AG04450 (cell line): ENCODE results near the gene COL20A1. TPM values are rescaled to one million over a fixed set of nuclear protein-coding genes. Genes with fewer than 3 reads are reported as not detected.
"Not testable (repeated sequence)": the region's sequence is repeated elsewhere in the genome, so short reads cannot be mapped to it uniquely, and the experiment has no call there.

Experiments used
- CTCF ChIA-PET: fragments of 300-600, 350-600 bp; formaldehyde crosslinking; extraction: SDS; loops from one replicate; lab custom pipeline; 2022; ENCODE audit warnings: antibody characterized with exemption, inconsistent platforms; lab: Charles Lee
- POLR2A ChIA-PET: fragments of 350-600 bp; formaldehyde crosslinking; extraction: SDS; loops from one replicate; lab custom pipeline; 2021; ENCODE audit warnings: antibody characterized with exemption, inconsistent platforms; lab: Yijun Ruan, JAX
- DNase-seq: peaks from one replicate; pipeline ENCODE4 v3.0.0-alpha.2; 2011; ENCODE audit warnings: low read depth, low spot score
- H3K27ac ChIP-seq: one replicate; pipeline ENCODE4 v1.5.1; 2012; ENCODE audit warnings: low read depth, low read length, control low read depth
- H3K27me3 ChIP-seq: one replicate; pipeline ENCODE4 v1.6.0; 2012; ENCODE audit warnings: low read length; ENCODE audit not compliant: control insufficient read depth, insufficient read depth
- H3K4me3 ChIP-seq: 2 replicates; pipeline ENCODE4 v1.5.1; 2011; ENCODE audit warnings: mild to moderate bottlenecking, low read depth, low read length, control low read depth
- H3K9me3 ChIP-seq: 2 replicates; pipeline ENCODE4 v1.5.1; 2012; ENCODE audit warnings: low read length; ENCODE audit not compliant: control insufficient read depth, insufficient read depth
- CTCF ChIP-seq: IDR thresholded peaks from 2 replicates; pipeline ENCODE4 v1.5.1; 2011; ENCODE audit warnings: low read depth, low read length, control low read depth, inconsistent platforms
- polyA plus RNA-seq: library from polyadenylated mRNA; depleted of rRNA; stranded (reverse); fragments of >200 nt; gene quantifications from 2 replicates; pipeline ENCODE4 v1.2.3, GENCODE V29; 2011

Gene COL20A1
- polyA plus RNA-seq, 1 experiment: not detected

- H3K27me3 ChIP-seq: peaks cover 2% of the 10 kb centered on the region
- ChIA-PET CTCF (interaction anchor here (1.5 kb wide), 1 partner anchor 25 kb away, joined by 6 read pairs; no protein-coding TSS in a partner anchor), POLR2A (no interaction called here)
- DNase-seq: no peak
- TF ChIP-seq CTCF: no peak
- H3K4me3 ChIP-seq: no peak overlapping the region
- H3K9me3 ChIP-seq: peaks cover 44% of the 10 kb centered on the region
- H3K27ac ChIP-seq: no peak overlapping the region
Observed at GRCh38 chr20:63334356-63334755, 41.4 kb downstream of the COL20A1 start.

GRCh38 chr20:63335060-63335459 lies 42.1 kb downstream of the COL20A1 start:
- H3K27me3 ChIP-seq, POLR2A ChIA-PET, CTCF ChIA-PET, DNase-seq, H3K27ac ChIP-seq, H3K4me3 ChIP-seq: not testable (repeated sequence)
- peaks cover 44% of the 10 kb centered on the region for H3K9me3 ChIP-seq

GRCh38 chr20:63335711-63336110 lies 42.7 kb downstream of the COL20A1 start:
- CTCF ChIA-PET: no interaction called here
- POLR2A ChIA-PET: no interaction called here
- no peak for TF ChIP-seq CTCF
- H3K27ac ChIP-seq: no peak overlapping the region
- no peak for DNase-seq
- H3K4me3 ChIP-seq: no peak overlapping the region
- H3K27me3 ChIP-seq: peaks cover 2% of the 10 kb centered on the region
- peaks cover 42% of the 10 kb centered on the region for H3K9me3 ChIP-seq

GRCh38 chr20:63336232-63336752 lies 43.3 kb downstream of the COL20A1 start:
- Histone ChIP-seq H3K27ac (no peak overlapping the region), H3K9me3 (peaks cover 36% of the 10 kb centered on the region), H3K4me3 (no peak overlapping the region), H3K27me3 (peaks cover 2% of the 10 kb centered on the region)
- TF ChIP-seq CTCF: no peak
- ChIA-PET CTCF (no interaction called here), POLR2A (no interaction called here)
- no peak for DNase-seq

- Histone ChIP-seq H3K27ac (no peak overlapping the region), H3K27me3 (no peaks in the 10 kb centered on the region), H3K9me3 (peaks cover 25% of the 10 kb centered on the region; the same call in 1 of the 2 replicates), H3K4me3 (no peak overlapping the region)
- DNase-seq: no peak
- ChIA-PET POLR2A (no interaction called here), CTCF (no interaction called here)
- no peak for TF ChIP-seq CTCF
Observed at GRCh38 chr20:63337786-63338420, 44.9 kb downstream of the COL20A1 start.

- POLR2A ChIA-PET, CTCF ChIA-PET, DNase-seq, H3K27ac ChIP-seq, H3K4me3 ChIP-seq, H3K27me3 ChIP-seq: not testable (repeated sequence)
- H3K9me3 ChIP-seq: peaks cover 16% of the 10 kb centered on the region; the same call in 1 of the 2 replicates
Observed at GRCh38 chr20:63339154-63340094, 46.4 kb downstream of the COL20A1 start.

GRCh38 chr20:63340158-63340688 lies 47.2 kb downstream of the COL20A1 start:
- POLR2A ChIA-PET, DNase-seq, H3K27ac ChIP-seq, CTCF ChIA-PET, H3K4me3 ChIP-seq, H3K27me3 ChIP-seq: not testable (repeated sequence)
- peaks cover 11% of the 10 kb centered on the region; the same call in 1 of the 2 replicates for H3K9me3 ChIP-seq
